Mucosa of descending colon (tissue), 3 donors: ENCODE data around the gene EXOC2. TPM values are rescaled to one million over a fixed set of nuclear protein-coding genes. Genes with fewer than 3 reads are reported as not detected.

Experiments
- ATAC-seq: fragments of 200-7000 bp; cut with Tn5 transposase; one replicate; pipeline ENCODE4 v1.9.1; 2020; ENCODE audit warnings: mild to moderate bottlenecking, moderate library complexity
- DNase-seq, 3 donors: peaks; one replicate each; pipeline ENCODE4 v3.0.0-alpha.2; 2020
- H3K36me3 ChIP-seq: fragments of 200-600 bp; one replicate; pipeline ENCODE4 v1.8.0; 2021; ENCODE audit warnings: low read depth, mild to moderate bottlenecking
- H3K4me1 ChIP-seq: fragments of 200-600 bp; one replicate; pipeline ENCODE4 v1.8.0; 2021; ENCODE audit warnings: low read depth, mild to moderate bottlenecking
- H3K4me3 ChIP-seq: fragments of 200-600 bp; one replicate; pipeline ENCODE4 v1.8.0; 2021; ENCODE audit warnings: mild to moderate bottlenecking
- H3K9me3 ChIP-seq: fragments of 200-600 bp; one replicate; pipeline ENCODE4 v1.8.0; 2021; ENCODE audit warnings: mild to moderate bottlenecking
- CTCF ChIP-seq: fragments of 200-600 bp; IDR thresholded peaks from one replicate; pipeline ENCODE4 v1.8.0; 2022; ENCODE audit warnings: antibody characterized with exemption, mild to moderate bottlenecking
- intact Hi-C, 2 donors: fragments of 100-400 bp; cut with DNase I in 1 of 2; cut with micrococcal nuclease in 1 of 2; formaldehyde crosslinking; loops; one replicate each; pipeline versions ENCODE4 v1.11.0 to v1.11.1; 2022; cut with DNase I, micrococcal nuclease
- total RNA-seq, 3 donors: library from RNA; stranded (reverse); fragmentation: NEBNext Ultra II Directional in 2 of 3; extraction: Animal tissue kit (Norgen Biotek cat#: 25700) in 2 of 3; gene quantifications; one replicate each; pipeline versions ENCODE4 v1.2.1 to v1.2.4, GENCODE V29; 2021 to 2023
- donor health status: DM: no; HTN: no; CAD: no; lungs with moderate emphysema.
- donor health status: DM: no; HTN: no; CAD: no.
- donor health status: DM: no; HTN: yes; CAD: no.

The EXOC2 gene
- total RNA-seq, 3 donors from 2014 or later, result 13.1 to 20.9 (median 17.3) TPM

- Histone ChIP-seq H3K9me3 (no peaks in the 10 kb centered on the region), H3K4me3 (no peak overlapping the region), H3K4me1 (no peaks in the 10 kb centered on the region), H3K36me3 (no peaks in the 10 kb centered on the region)
- DNase-seq (peak in 1 of 3 donors; percentile 84), ATAC-seq (peak; percentile 60)
- intact Hi-C loops, result loop anchor here (10.0 kb wide), 2 partner anchors 121 to 801 kb away; no protein-coding TSS in a partner anchor
- TF ChIP-seq CTCF, result peak; percentile 38
These were observed 99.6 kb downstream of the EXOC2 start for GRCh38 chr6:593139-593906.

GRCh38 chr6:589090-589489 is 103.8 kb downstream of the EXOC2 start:
- no peaks in the 10 kb centered on the region for H3K9me3 ChIP-seq
- intact Hi-C loops, result no loop called here
- no peaks in the 10 kb centered on the region for H3K36me3 ChIP-seq
- ATAC-seq (no peak), DNase-seq (no peak)
- no peak overlapping the region for H3K4me3 ChIP-seq
- H3K4me1 ChIP-seq, result no peaks in the 10 kb centered on the region
- no peak for TF ChIP-seq CTCF

- no peaks in the 10 kb centered on the region for H3K4me1 ChIP-seq
- no peak for TF ChIP-seq CTCF
- intact Hi-C loops, result no loop called here
- DNase-seq (no peak), ATAC-seq (no peak)
- no peaks in the 10 kb centered on the region for H3K9me3 ChIP-seq
- no peaks in the 10 kb centered on the region for H3K36me3 ChIP-seq
- H3K4me3 ChIP-seq, result no peak overlapping the region
These were observed 106.4 kb downstream of the EXOC2 start for GRCh38 chr6:586553-586952.

GRCh38 chr6:583635-584034 is 109.3 kb downstream of the EXOC2 start:
- DNase-seq (no peak), ATAC-seq (no peak)
- H3K9me3 ChIP-seq, result no peaks in the 10 kb centered on the region
- H3K36me3 ChIP-seq, result no peaks in the 10 kb centered on the region
- intact Hi-C loops, result no loop called here
- TF ChIP-seq CTCF, result no peak
- no peaks in the 10 kb centered on the region for H3K4me1 ChIP-seq
- H3K4me3 ChIP-seq, result no peak overlapping the region

- DNase-seq (no peak), ATAC-seq (no peak)
- no peaks in the 10 kb centered on the region for H3K4me1 ChIP-seq
- H3K9me3 ChIP-seq, result no peaks in the 10 kb centered on the region
- H3K4me3 ChIP-seq, result no peak overlapping the region
- no peaks in the 10 kb centered on the region for H3K36me3 ChIP-seq
- intact Hi-C loops, result no loop called here
- no peak for TF ChIP-seq CTCF
These were observed 109.8 kb downstream of the EXOC2 start for GRCh38 chr6:583116-583515.
